ENCODE measurements around the gene KCNIP4.
"Not testable (repeated sequence)": the region's sequence is repeated elsewhere in the genome, so short reads cannot be mapped to it uniquely, and the experiment has no call there.

The KCNIP4 gene

DNA sequence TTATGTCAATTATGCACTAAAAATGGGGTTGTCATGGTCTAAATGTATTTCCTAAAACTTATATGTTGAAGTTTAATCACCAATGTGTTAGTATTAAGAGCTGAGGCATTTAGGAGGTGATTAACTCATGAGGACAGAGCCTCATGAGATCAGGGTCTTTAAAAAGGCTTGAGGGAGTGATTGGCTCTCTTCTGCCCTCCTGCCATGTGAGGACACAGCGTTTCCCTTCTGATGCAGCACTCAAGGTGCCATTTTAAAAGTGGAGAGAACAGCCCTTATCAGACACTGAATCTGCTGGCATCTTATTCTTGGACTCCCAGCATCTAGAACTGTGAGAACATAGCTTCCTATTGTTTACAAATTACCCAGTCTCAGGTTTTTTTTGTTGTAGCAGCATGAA lies 581.7 kb downstream of the KCNIP4 start:
- no peak for DNase-seq (ENCODE audit: low spot score)
- TF ChIP-seq CTCF (IDR thresholded peaks at IDR 0.05; ENCODE audit: borderline replicate concordance, control extremely low read depth, extremely low read depth, insufficient read depth, missing control alignments), result no peak
- in situ Hi-C loops (cut with MboI; ENCODE audit: low sequenced_read_pairs, unreplicated experiment), result no loop called here

GRCh38 chr4:21366312-21366711 lies 582.3 kb downstream of the KCNIP4 start:
- no peak for DNase-seq (ENCODE audit: low spot score)
- in situ Hi-C loops (cut with MboI; ENCODE audit: low sequenced_read_pairs, unreplicated experiment), result no loop called here

DNA sequence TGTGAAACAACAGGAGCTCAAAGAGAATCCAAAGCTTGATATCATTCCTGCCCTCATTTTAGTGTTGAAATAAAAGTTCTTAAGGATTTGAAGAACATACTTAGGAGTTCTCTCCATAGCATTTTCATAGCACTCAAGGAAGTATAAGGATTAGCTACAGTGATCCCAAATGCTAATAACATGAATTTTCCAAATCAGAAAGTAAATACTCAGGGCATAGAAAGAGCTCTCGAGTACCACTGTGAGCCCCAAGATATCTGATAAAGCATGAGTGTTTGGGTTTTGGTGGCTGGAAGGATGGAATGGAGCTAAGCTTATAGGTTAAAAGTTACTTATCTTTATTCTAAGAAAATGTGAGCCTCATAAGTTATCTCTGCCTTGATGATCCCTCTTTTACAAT lies 584.9 kb downstream of the KCNIP4 start:
- no peak for DNase-seq (ENCODE audit: low spot score)
- in situ Hi-C loops (cut with MboI; ENCODE audit: low sequenced_read_pairs, unreplicated experiment), result no loop called here
- TF ChIP-seq CTCF (IDR thresholded peaks at IDR 0.05; ENCODE audit: borderline replicate concordance, control extremely low read depth, extremely low read depth, insufficient read depth, missing control alignments), result no peak

More at GRCh38 chr4:21366312-21366711, 582.3 kb downstream of the KCNIP4 start:
- TF ChIP-seq CTCF (IDR thresholded peaks at IDR 0.05; ENCODE audit: borderline replicate concordance, control extremely low read depth, extremely low read depth, insufficient read depth, missing control alignments), result no peak

- in situ Hi-C loops (cut with MboI; ENCODE audit: low sequenced_read_pairs, unreplicated experiment); DNase-seq (ENCODE audit: low spot score): not testable (repeated sequence)
Measured at GRCh38 chr4:21352354-21352753, 596.2 kb downstream of the KCNIP4 start.

DNA sequence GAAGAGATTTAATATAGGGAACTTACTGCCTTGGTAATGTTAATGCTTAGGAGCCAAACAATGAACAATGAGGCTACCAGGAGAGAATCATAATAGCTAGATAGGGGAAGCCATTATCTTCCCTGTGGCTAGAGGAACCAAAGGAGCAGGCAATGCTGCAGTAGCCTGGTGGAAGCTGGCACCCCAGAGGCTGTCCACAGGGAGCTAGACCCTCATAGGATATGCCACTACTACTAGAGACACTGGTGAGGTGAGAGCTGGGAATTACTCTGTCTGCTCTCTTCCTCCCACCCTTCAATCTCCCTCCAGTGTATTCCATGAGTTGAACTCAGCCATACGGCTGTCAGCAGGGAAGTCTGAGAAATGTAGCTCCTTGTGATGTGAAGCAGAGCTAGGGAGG lies 601.4 kb downstream of the KCNIP4 start:
- DNase-seq (ENCODE audit: low spot score), result no peak
- in situ Hi-C loops (cut with MboI; ENCODE audit: low sequenced_read_pairs, unreplicated experiment), result no loop called here
- no peak for TF ChIP-seq CTCF (IDR thresholded peaks at IDR 0.05; ENCODE audit: borderline replicate concordance, control extremely low read depth, extremely low read depth, insufficient read depth, missing control alignments)

- no peak for TF ChIP-seq CTCF (IDR thresholded peaks at IDR 0.05; ENCODE audit: borderline replicate concordance, control extremely low read depth, extremely low read depth, insufficient read depth, missing control alignments)
- in situ Hi-C loops (cut with MboI; ENCODE audit: low sequenced_read_pairs, unreplicated experiment), result no loop called here
- DNase-seq (ENCODE audit: low spot score), result no peak
Measured at GRCh38 chr4:21327976-21328700, 620.4 kb downstream of the KCNIP4 start.

GRCh38 chr4:21320034-21320433 lies 628.5 kb downstream of the KCNIP4 start:
- in situ Hi-C loops (cut with MboI; ENCODE audit: low sequenced_read_pairs, unreplicated experiment), result no loop called here
- DNase-seq (ENCODE audit: low spot score), result no peak
- TF ChIP-seq CTCF (IDR thresholded peaks at IDR 0.05; ENCODE audit: borderline replicate concordance, control extremely low read depth, extremely low read depth, insufficient read depth, missing control alignments), result no peak
